Trophoblast cell (in vitro differentiated cells and primary cell): ENCODE measurements around the gene TOMM7.

Experiments used
- DNase-seq, 2 donors: peaks; one replicate each; pipeline ENCODE4 v3.0.0-alpha.2; 2016
- H2AFZ ChIP-seq: 2 replicates; pipeline ENCODE4 v1.6.1; 2013; ENCODE audit warnings: low read length, moderate library complexity, mild to moderate bottlenecking; ENCODE audit not compliant: insufficient read depth, poor library complexity
- H2AK5ac ChIP-seq: 2 replicates; pipeline ENCODE4 v1.6.1; 2013; ENCODE audit warnings: mild to moderate bottlenecking, low read length
- H2BK120ac ChIP-seq: 2 replicates; pipeline ENCODE4 v1.6.1; 2013; ENCODE audit warnings: low read length, mild to moderate bottlenecking, moderate library complexity; ENCODE audit not compliant: insufficient read depth, poor library complexity
- H2BK12ac ChIP-seq: 2 replicates; pipeline ENCODE4 v1.6.1; 2013; ENCODE audit warnings: mild to moderate bottlenecking, low read length, moderate library complexity
- H2BK5ac ChIP-seq: 2 replicates; pipeline ENCODE4 v1.6.1; 2013; ENCODE audit warnings: low read length, low read depth, moderate library complexity, mild to moderate bottlenecking; ENCODE audit not compliant: poor library complexity
- H3K14ac ChIP-seq: 2 replicates; pipeline ENCODE4 v1.6.1; 2013; ENCODE audit warnings: mild to moderate bottlenecking, low read length
- H3K18ac ChIP-seq: 2 replicates; pipeline ENCODE4 v1.6.1; 2013; ENCODE audit warnings: mild to moderate bottlenecking, low read length
- H3K23ac ChIP-seq: 2 replicates; pipeline ENCODE4 v1.6.1; 2013; ENCODE audit warnings: low read length
- H3K27ac ChIP-seq: 2 replicates; pipeline ENCODE4 v1.5.1; 2013; ENCODE audit warnings: low read depth, mild to moderate bottlenecking, inconsistent platforms, low read length, moderate library complexity
- H3K27me3 ChIP-seq: 2 replicates; pipeline ENCODE4 v1.6.1; 2013; ENCODE audit warnings: inconsistent platforms, mild to moderate bottlenecking, low read length, moderate library complexity; ENCODE audit not compliant: insufficient read depth
- H3K36me3 ChIP-seq, 2 experiments: 1 replicate in 1 of 2; 2 replicates in 1 of 2; pipeline ENCODE4 v1.6.1; 2013; ENCODE audit warnings: low read length in 2 of 2, mild to moderate bottlenecking in 2 of 2, moderate library complexity in 1 of 2; ENCODE audit not compliant: insufficient read depth in 2 of 2, control insufficient read depth in 1 of 2
- H3K4ac ChIP-seq: 2 replicates; pipeline ENCODE4 v1.6.1; 2013; ENCODE audit warnings: low read depth, mild to moderate bottlenecking, low read length, moderate library complexity
- H3K4me1 ChIP-seq, 2 experiments: 1 replicate in 1 of 2; 2 replicates in 1 of 2; pipeline ENCODE4 v1.6.1; 2013; ENCODE audit warnings: low read length in 2 of 2, mild to moderate bottlenecking in 2 of 2, moderate library complexity in 1 of 2; ENCODE audit not compliant: insufficient read depth in 2 of 2, control insufficient read depth in 1 of 2
- H3K4me2 ChIP-seq: 2 replicates; pipeline ENCODE4 v1.6.1; 2013; ENCODE audit warnings: inconsistent platforms, mild to moderate bottlenecking, low read length, moderate library complexity
- H3K4me3 ChIP-seq: 2 replicates; pipeline ENCODE4 v1.5.1; 2013; ENCODE audit warnings: mild to moderate bottlenecking, low read depth, low read length, inconsistent platforms
- H3K79me1 ChIP-seq: one replicate; pipeline ENCODE4 v1.6.1; 2013; ENCODE audit warnings: low read length
- H3K79me2 ChIP-seq: 2 replicates; pipeline ENCODE4 v1.6.1; 2013; ENCODE audit warnings: low read length, mild to moderate bottlenecking; ENCODE audit not compliant: control insufficient read depth, insufficient read depth, poor library complexity
- H3K9ac ChIP-seq: 2 replicates; pipeline ENCODE4 v1.6.1; 2013; ENCODE audit warnings: mild to moderate bottlenecking, low read length
- H3K9me3 ChIP-seq: 2 replicates; pipeline ENCODE4 v1.6.1; 2013; ENCODE audit warnings: low read depth, mild to moderate bottlenecking, control low read depth, inconsistent platforms, low read length; ENCODE audit not compliant: insufficient read depth
- H4K12ac ChIP-seq: 2 replicates; pipeline ENCODE4 v1.6.1; 2013; ENCODE audit warnings: low read depth, mild to moderate bottlenecking, low read length, moderate library complexity
- H4K8ac ChIP-seq: 2 replicates; pipeline ENCODE4 v1.6.1; 2013; ENCODE audit warnings: low read depth, mild to moderate bottlenecking, low read length, moderate library complexity
- H4K91ac ChIP-seq: one replicate; pipeline ENCODE4 v1.6.1; 2013; ENCODE audit warnings: low read depth, mild to moderate bottlenecking, low read length, moderate library complexity
- WGBS: extraction: QIAGEN DNeasy Blood & Tissue Kit; methylation state at CpG from one replicate; pipeline ENCODE4 v1.1.7; 2013; ENCODE audit warnings: missing lambda C conversion rate; ENCODE audit not compliant: insufficient read length, insufficient coverage; ENCODE audit errors: extremely low coverage; 5-methylcytosine and 5-hydroxymethylcytosine counted together

Gene TOMM7

DNA sequence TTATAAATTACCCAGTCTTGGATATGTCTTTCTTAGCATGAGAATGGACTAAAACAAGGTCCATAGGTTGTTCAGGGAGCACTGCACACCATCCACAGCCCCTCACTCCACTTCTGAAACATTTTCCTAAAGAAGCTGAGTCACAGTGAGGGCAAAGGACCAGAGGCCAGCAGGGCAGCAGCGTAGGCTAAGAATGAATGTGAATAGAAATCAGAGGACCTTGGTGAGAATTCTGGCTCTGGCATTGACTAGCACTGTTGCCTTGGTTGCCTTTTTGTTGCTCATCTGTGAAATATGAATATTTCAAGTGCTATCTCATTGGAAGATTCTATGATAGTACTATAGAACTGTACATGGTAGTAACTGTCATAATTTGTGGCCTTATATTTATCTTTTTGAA is 41.7 kb upstream of the TOMM7 start:
- Histone ChIP-seq H4K12ac (no peak overlapping the region), H4K8ac (no peak overlapping the region), H3K4ac (no peak overlapping the region), H2AFZ (no peak overlapping the region), H3K27me3 (no peaks in the 10 kb centered on the region), H3K4me2 (no peak overlapping the region), H3K23ac (no peak overlapping the region), H3K79me2 (no peaks in the 10 kb centered on the region), H2BK120ac (no peak overlapping the region), H3K27ac (no peak overlapping the region), H3K4me3 (no peak overlapping the region), H3K4me1 (peaks cover 0 to 2% of the 10 kb centered on the region in 2 experiments), H2AK5ac (no peak overlapping the region), H3K79me1 (no peaks in the 10 kb centered on the region), H3K14ac (no peak overlapping the region), H4K91ac (no peak overlapping the region), H2BK5ac (no peak overlapping the region), H2BK12ac (no peak overlapping the region), H3K36me3 (no peaks in the 10 kb centered on the region), H3K18ac (no peak overlapping the region), H3K9me3 (no peaks in the 10 kb centered on the region), H3K9ac (no peak overlapping the region)
- DNase-seq: peak; percentile 37 to 70
- no CpG with 5 or more reads among the region's 1 CpG for WGBS

DNA sequence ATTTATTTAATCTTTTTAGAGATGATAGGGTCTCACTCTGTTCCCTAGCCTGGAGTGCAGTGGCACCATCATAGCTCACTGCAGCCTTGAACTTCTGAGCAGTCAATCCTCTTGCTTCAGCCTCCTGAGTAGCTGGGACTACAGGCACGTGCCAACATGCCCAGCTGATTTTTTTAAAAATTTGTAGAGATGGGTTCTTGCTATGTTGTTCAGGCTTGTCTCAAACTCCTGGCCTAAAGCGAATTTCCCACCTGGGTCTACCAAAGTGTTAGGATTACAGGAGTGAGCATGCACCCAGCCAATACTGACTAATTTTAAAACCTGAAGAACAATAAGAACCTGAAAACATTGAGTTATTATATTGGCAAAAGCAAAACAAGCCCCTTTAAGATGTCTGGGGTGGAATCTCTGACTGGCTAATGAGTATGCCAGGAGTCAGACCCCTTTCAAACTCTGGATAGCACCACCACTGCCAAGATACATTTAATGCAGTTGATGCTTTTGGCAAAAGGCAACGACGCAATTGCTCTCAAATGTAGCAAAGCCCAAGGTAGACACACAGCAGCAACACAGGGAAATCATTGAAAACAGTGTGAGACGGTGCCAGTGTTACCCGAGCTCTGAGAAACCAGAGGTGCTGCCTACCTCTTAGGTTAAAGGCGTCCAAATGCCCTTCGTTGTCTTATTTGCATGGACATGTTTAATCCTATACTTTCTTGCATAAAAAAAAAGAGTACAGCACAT is 40.7 kb upstream of the TOMM7 start:
- Histone ChIP-seq H3K14ac (no peak overlapping the region), H2AFZ (no peak overlapping the region), H3K9ac (no peak overlapping the region), H3K4ac (no peak overlapping the region), H3K27ac (no peak overlapping the region), H3K79me2 (no peaks in the 10 kb centered on the region), H3K36me3 (no peaks in the 10 kb centered on the region), H3K27me3 (no peaks in the 10 kb centered on the region), H2BK12ac (no peak overlapping the region), H4K91ac (no peak overlapping the region), H2BK5ac (no peak overlapping the region), H3K79me1 (no peaks in the 10 kb centered on the region), H3K9me3 (no peaks in the 10 kb centered on the region), H2AK5ac (no peak overlapping the region), H2BK120ac (no peak overlapping the region), H4K8ac (no peak overlapping the region), H3K23ac (no peak overlapping the region), H4K12ac (no peak overlapping the region), H3K4me2 (no peak overlapping the region), H3K4me1 (peaks cover 3 to 9% of the 10 kb centered on the region in 2 experiments), H3K4me3 (no peak overlapping the region), H3K18ac (no peak overlapping the region)
- no CpG with 5 or more reads among the region's 8 CpGs for WGBS
- DNase-seq: no peak

- no peak overlapping the region for H2BK12ac ChIP-seq
- no peak overlapping the region for H2BK120ac ChIP-seq
- H3K4ac ChIP-seq: no peak overlapping the region
- peaks cover 3 to 9% of the 10 kb centered on the region in 2 experiments for H3K4me1 ChIP-seq
- H3K36me3 ChIP-seq: no peaks in the 10 kb centered on the region
- no peak overlapping the region for H2BK5ac ChIP-seq
- H3K9me3 ChIP-seq: no peaks in the 10 kb centered on the region
- H3K27ac ChIP-seq: no peak overlapping the region
- H4K91ac ChIP-seq: no peak overlapping the region
- no peak overlapping the region for H3K23ac ChIP-seq
- H3K4me2 ChIP-seq: no peak overlapping the region
- no peak overlapping the region for H4K8ac ChIP-seq
- no peak overlapping the region for H3K9ac ChIP-seq
- no peak for DNase-seq
- no peak overlapping the region for H3K14ac ChIP-seq
- no peak overlapping the region for H3K18ac ChIP-seq
- H2AK5ac ChIP-seq: no peak overlapping the region
- no CpG with 5 or more reads among the region's 2 CpGs for WGBS
- H3K4me3 ChIP-seq: no peak overlapping the region
- H3K27me3 ChIP-seq: no peaks in the 10 kb centered on the region
- H3K79me1 ChIP-seq: no peaks in the 10 kb centered on the region
- H4K12ac ChIP-seq: no peak overlapping the region
- no peak overlapping the region for H2AFZ ChIP-seq
- no peaks in the 10 kb centered on the region for H3K79me2 ChIP-seq
Measured at GRCh38 chr7:22861576-22861975, 38.9 kb upstream of the TOMM7 start.

GRCh38 chr7:22860784-22861482 is 38.3 kb upstream of the TOMM7 start:
- peak in 1 of 2 donors; percentile 21 for DNase-seq
- WGBS: no CpG with 5 or more reads among the region's 4 CpGs
- Histone ChIP-seq H2BK5ac (no peak overlapping the region), H2AFZ (no peak overlapping the region), H2BK120ac (no peak overlapping the region), H2AK5ac (no peak overlapping the region), H2BK12ac (no peak overlapping the region), H3K4me3 (no peak overlapping the region), H3K27ac (no peak overlapping the region), H3K4ac (no peak overlapping the region), H3K23ac (no peak overlapping the region), H4K12ac (no peak overlapping the region), H3K27me3 (no peaks in the 10 kb centered on the region), H3K9ac (no peak overlapping the region), H3K36me3 (no peaks in the 10 kb centered on the region), H4K8ac (no peak overlapping the region), H3K4me2 (no peak overlapping the region), H3K79me2 (no peaks in the 10 kb centered on the region), H3K9me3 (no peaks in the 10 kb centered on the region), H3K18ac (no peak overlapping the region), H3K4me1 (peaks cover 3 to 9% of the 10 kb centered on the region in 2 experiments), H3K14ac (no peak overlapping the region), H4K91ac (no peak overlapping the region), H3K79me1 (no peaks in the 10 kb centered on the region)
